Bone marrow (tissue), 2 donors: ENCODE data around the gene UBE2S.

ENCODE experiments used
- DNase-seq, 2 donors: peaks; one replicate each; lab custom pipeline; 2025; lab: John Stamatoyannopoulos, UW

Gene UBE2S

DNA sequence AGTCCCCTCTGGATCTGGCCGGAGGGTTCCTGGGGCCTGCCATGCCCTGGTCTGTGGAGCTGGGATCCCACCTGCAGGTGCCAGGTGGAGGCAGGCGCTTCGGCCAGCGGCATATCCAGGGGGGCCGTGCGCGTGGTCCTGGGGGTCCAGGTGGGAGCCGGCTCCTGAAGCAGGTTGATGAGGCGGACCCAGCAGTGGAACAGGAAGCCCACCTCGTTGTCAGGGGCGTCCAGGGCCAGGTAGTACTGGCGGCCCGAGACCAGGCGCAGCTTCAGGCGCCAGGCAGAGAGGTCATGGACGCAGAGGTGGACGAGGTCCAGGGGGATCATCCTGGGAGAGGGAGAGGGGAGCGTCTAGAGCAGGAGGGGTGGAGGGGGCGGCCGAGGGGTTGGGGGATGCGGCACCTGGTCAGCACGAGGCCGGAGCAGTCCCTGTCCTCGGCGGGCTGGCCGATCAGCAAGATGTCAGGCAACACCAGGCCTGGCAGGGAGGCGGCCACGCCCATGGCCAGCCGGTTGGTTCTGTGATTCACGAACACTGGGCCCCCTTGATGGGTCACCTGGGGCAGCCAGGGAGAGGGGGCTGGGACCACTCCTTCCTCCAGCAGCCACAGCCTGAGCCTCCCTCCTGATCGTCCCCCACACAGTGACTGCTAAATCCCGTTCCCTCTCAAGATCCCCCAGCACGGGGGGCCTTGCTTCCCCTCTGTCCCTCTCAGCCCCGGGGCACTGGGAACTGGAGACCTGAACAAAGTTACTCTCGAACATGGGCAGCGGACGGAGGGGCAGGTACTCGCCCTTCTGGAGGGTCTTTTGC lies 45.2 kb downstream of the UBE2S start:
- no peak for DNase-seq

DNA sequence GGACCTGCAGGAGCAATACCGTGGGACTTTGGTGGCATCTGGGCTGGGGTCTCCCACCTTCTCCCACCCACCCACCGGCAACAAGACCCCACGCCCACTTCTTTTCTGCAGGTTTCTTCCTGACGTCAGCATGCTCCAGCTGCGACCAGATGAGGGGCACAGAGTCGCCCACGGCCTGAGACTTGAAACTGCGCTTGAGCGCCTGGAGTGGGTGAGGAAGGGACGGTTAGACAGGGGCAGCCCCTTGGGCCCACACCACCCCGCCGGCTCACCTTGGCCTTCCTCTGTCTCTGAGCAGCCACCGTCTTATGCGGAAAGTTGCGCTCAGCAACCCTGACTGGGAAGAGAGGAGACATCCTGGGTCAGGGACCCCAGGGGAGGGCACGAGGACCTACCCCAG lies 46.7 kb downstream of the UBE2S start:
- DNase-seq: no peak

DNA sequence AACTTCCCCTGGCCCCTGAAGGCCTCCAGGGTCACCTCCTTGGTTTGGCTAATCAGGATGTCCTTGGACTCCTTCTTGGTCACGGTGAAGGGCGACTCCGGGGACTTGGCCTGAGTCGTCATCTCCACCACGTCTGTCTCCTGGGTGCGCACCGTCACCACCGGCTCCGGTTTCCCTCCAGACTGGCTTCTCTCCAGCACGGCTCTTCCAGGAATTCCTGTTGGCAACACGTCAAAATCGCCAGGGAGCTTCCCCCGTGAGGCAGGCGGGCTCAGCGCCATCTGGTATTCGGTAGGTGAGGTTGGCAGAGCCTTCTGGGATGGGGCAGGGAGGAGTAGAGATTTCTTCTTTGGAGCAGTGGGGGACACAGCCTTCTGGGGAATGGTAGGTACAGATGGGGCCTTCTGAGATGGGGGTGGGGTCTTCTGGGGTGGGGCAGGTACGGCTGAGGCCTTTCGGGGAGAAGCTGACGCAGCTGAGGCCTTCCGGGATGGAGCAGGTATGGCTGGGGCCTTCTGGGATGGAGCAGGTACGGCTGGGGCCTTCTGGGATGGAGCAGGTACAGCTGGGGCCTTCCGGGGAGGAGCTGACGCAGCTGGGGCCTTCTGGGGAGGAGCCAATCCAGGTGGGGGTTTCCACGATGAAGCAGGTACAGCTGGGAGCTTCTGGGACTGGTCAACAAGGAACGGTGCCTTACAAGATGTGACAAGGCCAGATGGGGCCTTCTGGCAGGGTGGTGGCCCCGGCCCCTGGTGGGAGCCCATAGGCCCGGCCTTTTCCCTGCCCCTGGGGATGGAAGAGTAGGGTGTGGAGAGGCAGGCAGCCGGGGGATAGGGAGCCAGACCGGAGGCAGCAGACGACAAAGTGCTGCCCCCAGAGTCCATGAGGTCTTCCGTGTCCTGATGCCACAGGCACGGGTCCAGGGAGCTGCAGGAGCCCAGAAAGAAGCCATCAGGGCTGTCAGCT lies 48.4 kb downstream of the UBE2S start:
- no peak for DNase-seq

DNA sequence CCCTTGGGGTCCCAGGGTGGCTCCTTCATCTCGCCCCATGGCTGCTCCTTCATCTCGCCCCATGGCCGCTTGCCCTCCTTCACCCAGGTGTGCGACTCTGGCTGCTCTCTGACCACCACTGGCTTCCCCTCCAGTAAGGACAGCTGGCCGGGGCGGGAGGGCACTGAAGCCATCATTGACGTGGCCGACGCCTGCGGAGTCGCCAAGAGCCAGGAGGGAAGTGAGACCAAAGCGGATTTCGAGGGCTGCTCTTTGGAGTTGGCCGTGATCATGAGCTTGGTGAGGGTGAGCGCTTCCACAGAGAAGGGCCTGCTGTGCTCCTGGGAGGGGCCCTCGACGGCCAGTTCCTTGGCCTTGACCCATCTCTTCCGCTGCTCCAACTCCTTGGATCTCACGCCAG lies 49.1 kb downstream of the UBE2S start:
- no peak for DNase-seq

DNA sequence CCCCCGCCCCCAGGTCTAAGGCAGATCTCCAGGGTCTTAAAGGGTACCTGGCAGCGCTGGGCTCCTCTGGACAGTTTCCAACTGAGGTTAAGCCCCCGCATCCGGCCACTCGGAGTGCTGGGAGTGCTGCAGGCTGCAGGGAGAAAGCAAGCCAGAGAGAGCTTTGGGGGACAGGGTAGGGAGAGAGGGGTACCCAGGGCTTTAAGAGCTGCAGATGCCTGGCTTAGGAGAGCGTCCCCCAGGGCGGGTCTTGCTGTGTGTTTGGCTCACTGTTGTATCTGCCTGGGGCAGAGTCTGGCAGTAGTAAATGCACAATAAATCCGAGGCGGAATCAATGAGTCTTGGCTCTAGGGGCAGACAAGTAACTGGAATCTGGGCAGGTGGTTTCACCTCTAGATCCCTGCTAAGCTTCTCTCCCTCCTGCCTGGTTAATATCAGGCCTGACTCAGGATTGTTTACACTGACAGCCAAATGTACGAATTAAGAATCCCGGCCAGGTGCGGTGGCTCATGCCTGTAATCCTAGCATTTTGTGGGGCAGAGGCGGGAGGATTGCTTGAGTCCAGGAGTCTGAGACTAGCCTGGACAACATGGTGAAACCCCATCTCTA lies 52.3 kb downstream of the UBE2S start:
- no peak for DNase-seq

DNA sequence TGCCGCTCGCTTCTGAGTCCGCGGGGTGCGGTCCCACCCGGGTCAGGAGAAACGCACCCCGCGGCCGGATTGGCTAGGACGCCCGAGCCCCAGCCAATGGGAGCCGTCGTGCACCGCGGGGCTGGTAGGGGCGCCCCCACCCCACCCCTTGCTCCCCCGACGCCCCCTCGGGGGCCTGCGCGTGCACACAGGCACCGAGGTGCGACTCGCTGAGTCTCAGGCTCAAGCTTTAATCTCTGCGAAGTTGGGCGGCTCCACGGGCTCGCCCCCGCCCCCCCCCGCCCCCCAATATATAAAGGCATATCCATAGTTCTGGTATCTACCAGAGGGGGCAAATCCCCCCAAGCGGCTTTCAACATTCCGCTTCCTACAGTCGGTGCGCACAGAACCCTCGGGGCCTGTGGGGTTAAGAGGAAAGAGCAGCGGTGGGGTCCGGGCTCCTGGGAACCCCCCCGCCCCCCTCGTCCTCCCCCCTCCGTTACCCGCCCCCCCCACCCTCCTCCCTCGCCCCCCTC lies 52.8 kb downstream of the UBE2S start, which contains the start of gene COX6B2:
TSS of gene COX6B2 (minus strand) at position 22 of the 515 bp plus-strand sequence. CDS start 198 bp downstream, outside the sequence.
- no peak for DNase-seq

DNA sequence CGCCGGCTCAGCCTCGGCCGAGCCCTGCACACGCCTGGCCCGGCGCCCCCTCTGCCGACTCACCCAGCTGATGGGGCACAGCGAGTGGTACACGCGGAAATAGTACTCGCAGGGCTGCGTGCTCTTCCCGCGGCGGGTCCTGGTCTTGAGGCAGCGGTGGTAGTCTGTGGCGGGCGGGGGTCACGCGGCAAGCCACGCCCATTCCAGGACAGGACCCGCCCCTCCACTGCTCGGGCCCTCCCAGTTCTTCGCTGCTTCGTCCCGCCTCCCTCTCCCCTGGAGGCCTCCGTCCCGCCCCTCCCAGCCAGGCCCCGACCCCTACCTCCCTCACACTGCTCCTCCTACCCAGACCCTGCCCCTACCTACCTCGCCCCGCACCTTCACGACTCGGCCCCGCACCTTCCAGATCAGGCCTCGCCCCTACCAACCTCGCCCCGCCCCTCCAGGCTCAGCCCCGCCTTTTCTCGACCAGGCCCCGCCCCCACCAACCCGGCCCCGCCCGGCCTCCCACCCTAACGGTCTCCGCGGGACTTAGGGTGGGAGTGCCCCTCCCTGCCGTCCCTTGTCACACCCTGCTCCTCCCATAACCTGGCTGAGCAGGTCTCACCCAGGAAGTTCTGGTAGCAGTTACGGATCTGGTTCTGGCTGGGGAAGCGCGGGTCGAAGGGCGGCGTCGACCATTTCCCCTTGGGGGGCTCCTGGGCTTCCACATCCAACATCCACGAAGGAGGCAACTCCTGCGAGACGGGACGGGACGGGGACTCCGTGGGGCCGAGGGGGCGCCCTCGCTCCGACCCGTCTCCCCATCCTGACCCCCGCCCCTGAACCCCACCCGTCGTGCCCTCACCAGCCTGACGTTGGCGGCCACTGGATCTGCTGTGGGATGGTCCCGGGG lies 53.5 kb downstream of the UBE2S start:
- DNase-seq: peak in 1 of 2 donors; percentile 90

DNA sequence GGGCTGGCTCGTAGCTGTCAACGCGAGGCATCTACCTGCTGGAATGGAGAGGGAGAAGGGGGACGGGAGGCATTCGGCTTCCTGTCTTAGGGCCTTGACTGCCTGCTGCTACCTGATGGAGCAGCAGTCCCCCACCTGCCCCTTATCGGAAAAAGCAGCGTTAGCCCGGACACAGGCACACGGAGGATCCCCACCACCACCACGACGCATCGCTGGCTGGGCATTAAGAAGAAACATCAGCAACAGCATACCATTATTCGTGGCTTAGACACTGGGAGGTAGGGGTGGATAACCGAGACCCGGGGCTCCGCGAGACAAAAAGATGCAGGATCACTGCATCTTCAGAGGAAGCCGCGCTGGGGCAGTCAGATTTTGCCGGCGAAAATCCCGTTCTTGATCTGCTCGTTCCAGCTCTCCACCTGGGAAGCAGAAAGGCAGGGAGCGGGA lies 54.2 kb downstream of the UBE2S start:
- no peak for DNase-seq

DNA sequence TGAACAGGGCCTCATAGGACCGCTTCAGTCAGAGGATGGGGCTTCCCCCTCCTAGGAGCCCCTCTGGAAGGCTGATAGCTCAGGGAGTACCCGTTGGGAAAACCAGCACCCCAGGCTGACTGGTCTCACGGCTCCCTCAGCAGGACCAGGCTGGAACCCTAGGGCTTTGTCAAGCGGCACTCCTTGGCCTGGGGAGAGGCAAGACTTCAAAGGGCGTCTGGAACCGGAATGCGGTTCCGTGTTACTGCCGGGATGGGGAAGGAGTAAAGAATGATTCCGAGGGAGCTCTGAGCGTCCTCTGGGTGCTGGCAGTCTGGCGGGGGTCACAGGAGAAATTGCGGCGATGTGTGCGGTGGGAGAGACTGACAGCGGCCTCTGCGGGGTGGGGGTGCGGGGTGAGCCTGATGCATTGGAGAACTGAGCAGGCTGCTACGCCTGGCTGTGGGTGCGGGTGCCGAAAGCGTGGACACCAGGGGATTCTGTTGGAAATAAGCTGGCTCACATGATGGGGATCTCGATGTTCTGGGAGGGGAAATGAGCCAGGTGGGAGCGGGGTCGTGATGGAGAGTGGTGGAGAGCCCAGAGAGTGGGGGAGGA lies 54.9 kb downstream of the UBE2S start:
- no peak for DNase-seq

DNA sequence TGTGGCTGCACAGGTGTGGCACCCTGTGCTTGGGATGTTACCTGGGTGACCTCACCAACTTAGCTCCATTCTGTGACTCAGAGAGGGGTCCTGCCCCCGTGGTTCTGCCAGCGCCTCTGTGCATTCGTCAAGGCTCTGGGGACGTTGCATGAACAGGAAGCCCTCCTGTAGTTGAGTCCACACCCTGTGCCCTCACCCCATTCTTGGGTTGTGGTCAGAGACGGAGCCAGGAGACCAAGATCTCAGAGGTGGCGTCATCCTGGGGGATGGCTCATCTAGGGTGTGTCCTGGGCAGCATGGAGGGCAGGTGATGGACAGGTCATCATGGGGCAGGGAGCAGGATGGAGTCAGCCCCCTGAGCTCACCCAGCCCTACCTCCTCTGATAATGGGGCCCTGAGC lies 55.5 kb downstream of the UBE2S start:
- DNase-seq: no peak

DNA sequence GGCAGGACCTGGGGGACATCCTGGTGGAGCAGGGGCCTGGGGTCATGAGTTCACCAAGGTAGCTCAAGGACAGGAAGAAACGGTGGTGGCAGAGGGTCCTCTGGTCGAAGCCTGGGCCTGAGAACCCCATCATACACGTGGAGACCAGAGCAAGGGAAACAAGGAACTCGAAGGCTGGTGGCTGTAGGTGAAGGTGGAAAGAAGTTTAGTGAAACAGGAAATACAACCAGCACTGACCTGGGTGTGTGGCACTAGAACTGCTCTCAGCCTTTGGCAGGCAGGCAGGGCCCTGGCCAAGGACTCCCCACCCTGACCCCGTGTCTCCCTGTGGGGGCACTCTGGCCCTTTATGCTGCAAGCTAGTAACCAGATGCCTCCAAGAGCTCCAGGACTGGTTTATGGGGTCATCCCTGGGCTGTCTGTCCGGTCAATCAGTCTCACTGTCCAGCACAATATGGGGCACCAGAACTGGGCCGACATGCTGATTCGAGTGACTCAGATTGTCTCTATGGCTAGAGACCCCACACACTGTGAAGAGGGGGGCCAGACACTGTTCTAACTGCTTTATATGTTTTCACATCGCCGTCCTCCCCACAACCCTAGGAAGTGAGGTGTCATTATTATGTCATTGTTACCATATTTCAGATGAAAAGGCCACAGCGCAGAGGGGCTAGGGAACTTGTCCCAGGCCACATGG lies 56.8 kb downstream of the UBE2S start:
- DNase-seq: no peak
